Measurements from ENCODE around the gene ATP11A.
"Not testable (repeated sequence)": the region's sequence is repeated elsewhere in the genome, so short reads cannot be mapped to it uniquely, and the experiment has no call there.

Gene ATP11A

GRCh38 chr13:112859128-112859816, 169.4 kb downstream of the ATP11A start:
- Histone ChIP-seq H3K9me3 (ENCODE audit: control insufficient read depth in 1 of 2, low read length in 2 of 2) (no peaks in the 10 kb centered on the region), H3K27ac (ENCODE audit: low read length) (no peak overlapping the region), H3K36me3 (ENCODE audit: control insufficient read depth in 1 of 2, insufficient read depth in 2 of 2, low read length in 2 of 2) (peaks cover 48 to 81% of the 10 kb centered on the region in 2 donors), H3K27me3 (ENCODE audit: low read depth, low read length) (no peaks in the 10 kb centered on the region), H3K4me3 (ENCODE audit: low read depth in 1 of 2, low read length in 2 of 2) (no peak overlapping the region), H3K4me1 (ENCODE audit: control insufficient read depth in 1 of 2, insufficient read depth in 2 of 2, low read length in 2 of 2) (no peaks in the 10 kb centered on the region)

- H3K27me3 ChIP-seq (ENCODE audit: low read depth, low read length) = no peaks in the 10 kb centered on the region
- no peak overlapping the region for H3K4me3 ChIP-seq (ENCODE audit: low read depth in 1 of 2, low read length in 2 of 2)
- H3K27ac ChIP-seq (ENCODE audit: low read length) = no peak overlapping the region
- H3K36me3 ChIP-seq (ENCODE audit: control insufficient read depth in 1 of 2, insufficient read depth in 2 of 2, low read length in 2 of 2) = peaks cover 43 to 76% of the 10 kb centered on the region in 2 donors
- no peaks in the 10 kb centered on the region for H3K4me1 ChIP-seq (ENCODE audit: control insufficient read depth in 1 of 2, insufficient read depth in 2 of 2, low read length in 2 of 2)
- no peaks in the 10 kb centered on the region for H3K9me3 ChIP-seq (ENCODE audit: control insufficient read depth in 1 of 2, low read length in 2 of 2)
Measured at GRCh38 chr13:112859817-112860190, 170.0 kb downstream of the ATP11A start.

GRCh38 chr13:112861876-112862615, 172.2 kb downstream of the ATP11A start:
- H3K4me3 ChIP-seq (ENCODE audit: low read depth in 1 of 2, low read length in 2 of 2) = no peak overlapping the region
- no peaks in the 10 kb centered on the region for H3K27me3 ChIP-seq (ENCODE audit: low read depth, low read length)
- H3K9me3 ChIP-seq (ENCODE audit: control insufficient read depth in 1 of 2, low read length in 2 of 2) = no peaks in the 10 kb centered on the region
- peaks cover 25 to 61% of the 10 kb centered on the region in 2 donors for H3K36me3 ChIP-seq (ENCODE audit: control insufficient read depth in 1 of 2, insufficient read depth in 2 of 2, low read length in 2 of 2)
- H3K27ac ChIP-seq (ENCODE audit: low read length) = no peak overlapping the region
- H3K4me1 ChIP-seq (ENCODE audit: control insufficient read depth in 1 of 2, insufficient read depth in 2 of 2, low read length in 2 of 2) = no peaks in the 10 kb centered on the region

- not testable (repeated sequence) for H3K27ac ChIP-seq (ENCODE audit: low read length); H3K9me3 ChIP-seq (ENCODE audit: control insufficient read depth in 1 of 2, low read length in 2 of 2); H3K27me3 ChIP-seq (ENCODE audit: low read depth, low read length); H3K4me3 ChIP-seq (ENCODE audit: low read depth in 1 of 2, low read length in 2 of 2); H3K4me1 ChIP-seq (ENCODE audit: control insufficient read depth in 1 of 2, insufficient read depth in 2 of 2, low read length in 2 of 2)
- peaks cover 17 to 54% of the 10 kb centered on the region in 2 donors for H3K36me3 ChIP-seq (ENCODE audit: control insufficient read depth in 1 of 2, insufficient read depth in 2 of 2, low read length in 2 of 2)
Measured at GRCh38 chr13:112863356-112863755, 173.5 kb downstream of the ATP11A start.

- H3K4me1 ChIP-seq (ENCODE audit: control insufficient read depth in 1 of 2, insufficient read depth in 2 of 2, low read length in 2 of 2); H3K27me3 ChIP-seq (ENCODE audit: low read depth, low read length); H3K9me3 ChIP-seq (ENCODE audit: control insufficient read depth in 1 of 2, low read length in 2 of 2); H3K4me3 ChIP-seq (ENCODE audit: low read depth in 1 of 2, low read length in 2 of 2); H3K27ac ChIP-seq (ENCODE audit: low read length): not testable (repeated sequence)
- peaks cover 4 to 45% of the 10 kb centered on the region in 2 donors for H3K36me3 ChIP-seq (ENCODE audit: control insufficient read depth in 1 of 2, insufficient read depth in 2 of 2, low read length in 2 of 2)
Measured at GRCh38 chr13:112865478-112865877, 175.6 kb downstream of the ATP11A start.

- H3K4me3 ChIP-seq (ENCODE audit: low read depth in 1 of 2, low read length in 2 of 2) = no peak overlapping the region
- no peaks in the 10 kb centered on the region for H3K27me3 ChIP-seq (ENCODE audit: low read depth, low read length)
- H3K27ac ChIP-seq (ENCODE audit: low read length) = no peak overlapping the region
- no peaks in the 10 kb centered on the region for H3K4me1 ChIP-seq (ENCODE audit: control insufficient read depth in 1 of 2, insufficient read depth in 2 of 2, low read length in 2 of 2)
- no peaks in the 10 kb centered on the region for H3K9me3 ChIP-seq (ENCODE audit: control insufficient read depth in 1 of 2, low read length in 2 of 2)
- H3K36me3 ChIP-seq (ENCODE audit: control insufficient read depth in 1 of 2, insufficient read depth in 2 of 2, low read length in 2 of 2) = peaks cover 3 to 32% of the 10 kb centered on the region in 2 donors
Measured at GRCh38 chr13:112867301-112867711, 177.5 kb downstream of the ATP11A start.

- Histone ChIP-seq H3K27me3 (ENCODE audit: low read depth, low read length) (no peaks in the 10 kb centered on the region), H3K36me3 (ENCODE audit: control insufficient read depth in 1 of 2, insufficient read depth in 2 of 2, low read length in 2 of 2) (peaks cover 3 to 25% of the 10 kb centered on the region in 2 donors), H3K9me3 (ENCODE audit: control insufficient read depth in 1 of 2, low read length in 2 of 2) (no peaks in the 10 kb centered on the region), H3K27ac (ENCODE audit: low read length) (no peak overlapping the region), H3K4me1 (ENCODE audit: control insufficient read depth in 1 of 2, insufficient read depth in 2 of 2, low read length in 2 of 2) (no peaks in the 10 kb centered on the region), H3K4me3 (ENCODE audit: low read depth in 1 of 2, low read length in 2 of 2) (no peak overlapping the region)
Measured at GRCh38 chr13:112868308-112868707, 178.5 kb downstream of the ATP11A start.

GRCh38 chr13:112869202-112870050, 179.6 kb downstream of the ATP11A start:
- H3K36me3 ChIP-seq (ENCODE audit: control insufficient read depth in 1 of 2, insufficient read depth in 2 of 2, low read length in 2 of 2) = peaks cover 3 to 25% of the 10 kb centered on the region in 2 donors
- no peak overlapping the region for H3K27ac ChIP-seq (ENCODE audit: low read length)
- H3K27me3 ChIP-seq (ENCODE audit: low read depth, low read length) = no peaks in the 10 kb centered on the region
- H3K4me3 ChIP-seq (ENCODE audit: low read depth in 1 of 2, low read length in 2 of 2) = no peak overlapping the region
- H3K9me3 ChIP-seq (ENCODE audit: control insufficient read depth in 1 of 2, low read length in 2 of 2) = no peaks in the 10 kb centered on the region
- H3K4me1 ChIP-seq (ENCODE audit: control insufficient read depth in 1 of 2, insufficient read depth in 2 of 2, low read length in 2 of 2) = peaks cover 0 to 3% of the 10 kb centered on the region in 2 donors

- Histone ChIP-seq H3K4me3 (ENCODE audit: low read depth in 1 of 2, low read length in 2 of 2) (no peak overlapping the region), H3K27me3 (ENCODE audit: low read depth, low read length) (no peaks in the 10 kb centered on the region), H3K4me1 (ENCODE audit: control insufficient read depth in 1 of 2, insufficient read depth in 2 of 2, low read length in 2 of 2) (peaks cover 0 to 5% of the 10 kb centered on the region in 2 donors), H3K27ac (ENCODE audit: low read length) (no peak overlapping the region), H3K9me3 (ENCODE audit: control insufficient read depth in 1 of 2, low read length in 2 of 2) (no peaks in the 10 kb centered on the region), H3K36me3 (ENCODE audit: control insufficient read depth in 1 of 2, insufficient read depth in 2 of 2, low read length in 2 of 2) (peaks cover 3 to 25% of the 10 kb centered on the region in 2 donors)
Measured at GRCh38 chr13:112870051-112870331, 180.2 kb downstream of the ATP11A start.

- Histone ChIP-seq H3K9me3 (ENCODE audit: control insufficient read depth in 1 of 2, low read length in 2 of 2) (no peaks in the 10 kb centered on the region), H3K27me3 (ENCODE audit: low read depth, low read length) (no peaks in the 10 kb centered on the region), H3K4me3 (ENCODE audit: low read depth in 1 of 2, low read length in 2 of 2) (no peak overlapping the region), H3K27ac (ENCODE audit: low read length) (no peak overlapping the region), H3K4me1 (ENCODE audit: control insufficient read depth in 1 of 2, insufficient read depth in 2 of 2, low read length in 2 of 2) (peaks cover 0 to 5% of the 10 kb centered on the region in 2 donors), H3K36me3 (ENCODE audit: control insufficient read depth in 1 of 2, insufficient read depth in 2 of 2, low read length in 2 of 2) (peaks cover 3 to 25% of the 10 kb centered on the region in 2 donors)
Measured at GRCh38 chr13:112870737-112871287, 181.0 kb downstream of the ATP11A start.

GRCh38 chr13:112871742-112872141, 181.9 kb downstream of the ATP11A start:
- H3K27ac ChIP-seq (ENCODE audit: low read length) = no peak overlapping the region
- H3K36me3 ChIP-seq (ENCODE audit: control insufficient read depth in 1 of 2, insufficient read depth in 2 of 2, low read length in 2 of 2) = peaks cover 4 to 26% of the 10 kb centered on the region in 2 donors
- H3K4me3 ChIP-seq (ENCODE audit: low read depth in 1 of 2, low read length in 2 of 2) = no peak overlapping the region
- H3K27me3 ChIP-seq (ENCODE audit: low read depth, low read length) = no peaks in the 10 kb centered on the region
- no peaks in the 10 kb centered on the region for H3K9me3 ChIP-seq (ENCODE audit: control insufficient read depth in 1 of 2, low read length in 2 of 2)
- H3K4me1 ChIP-seq (ENCODE audit: control insufficient read depth in 1 of 2, insufficient read depth in 2 of 2, low read length in 2 of 2) = peaks cover 0 to 5% of the 10 kb centered on the region in 2 donors

Data from muscle layer of duodenum (tissue), 2 donors.